H1 (cell line): ENCODE data around the gene PRSS2. TPM values are rescaled to one million over a fixed set of nuclear protein-coding genes. Genes with fewer than 3 reads are reported as not detected.
"Not testable (repeated sequence)": the region's sequence is repeated elsewhere in the genome, so short reads cannot be mapped to it uniquely, and the experiment has no call there.

Experiments
- CTCF ChIA-PET: fragments of 300-600 bp; sonication (Branson Sonifier 250); formaldehyde crosslinking; loops from one replicate; lab custom pipeline; 2021; ENCODE audit not compliant: partially characterized antibody; lab: Charles Lee
- POLR2A ChIA-PET: fragments of 300-600 bp; sonication (Branson Sonifier 250); formaldehyde crosslinking; loops from one replicate; lab custom pipeline; 2021; ENCODE audit warnings: inconsistent platforms; ENCODE audit not compliant: partially characterized antibody; lab: Charles Lee
- DNase-seq, 2 experiments: peaks; one replicate each; pipeline versions ENCODE4 v3.0.0 to v3.0.0-alpha.2; 2010 to 2022; ENCODE audit warnings: low spot score in 2 of 2, low read depth in 1 of 2, mixed read lengths in 1 of 2
- FAIRE-seq: peaks from 2 replicates; lab custom pipeline; 2011; peaks lifted over from hg19 to GRCh38; lab: Jason Lieb, UNC
- H2AFZ ChIP-seq: 2 replicates; pipeline ENCODE4 v1.8.1; 2012; ENCODE audit warnings: low read length, inconsistent platforms
- H2AK5ac ChIP-seq: 2 replicates; pipeline ENCODE4 v1.6.1; 2013; ENCODE audit warnings: low read depth, low read length
- H2BK120ac ChIP-seq: replicated peaks from 2 replicates; pipeline ENCODE3; 2013; ENCODE audit warnings: low read depth, low read length, inconsistent platforms
- H2BK12ac ChIP-seq: 2 replicates; pipeline ENCODE4 v1.6.1; 2013; ENCODE audit warnings: low read depth, low read length
- H2BK15ac ChIP-seq: 2 replicates; pipeline ENCODE4 v1.6.1; 2013; ENCODE audit warnings: low read length
- H2BK20ac ChIP-seq: 2 replicates; pipeline ENCODE4 v1.6.1; 2013; ENCODE audit warnings: low read length
- H2BK5ac ChIP-seq: 2 replicates; pipeline ENCODE4 v1.6.1; 2013; ENCODE audit warnings: low read depth, low read length
- H3K14ac ChIP-seq: 2 replicates; pipeline ENCODE4 v1.6.1; 2013; ENCODE audit warnings: inconsistent platforms; ENCODE audit not compliant: insufficient read length
- H3K18ac ChIP-seq: 2 replicates; pipeline ENCODE4 v1.6.1; 2013; ENCODE audit warnings: low read length; ENCODE audit errors: extremely low read depth
- H3K23ac ChIP-seq: 2 replicates; pipeline ENCODE4 v1.6.1; 2013; ENCODE audit warnings: inconsistent platforms; ENCODE audit not compliant: insufficient read length
- H3K23me2 ChIP-seq: 2 replicates; pipeline ENCODE4 v1.6.1; 2013; ENCODE audit warnings: low read depth, low read length
- H3K27ac ChIP-seq: 2 replicates; pipeline ENCODE4 v1.6.1; 2011; ENCODE audit warnings: low read depth, low read length, inconsistent platforms
- H3K27me3 ChIP-seq, 4 experiments: replicated peaks in 1 of 4; 1 replicate in 1 of 4; 2 replicates in 3 of 4; pipeline versions ENCODE4 v1.6.1 to v1.8.1; 2011 to 2013; ENCODE audit warnings: low read length in 3 of 4, mild to moderate bottlenecking in 3 of 4, inconsistent platforms in 2 of 4, mixed read lengths in 2 of 4, moderate library complexity in 1 of 4; ENCODE audit not compliant: control insufficient read depth in 3 of 4, insufficient read depth in 3 of 4; ENCODE audit errors: extremely low read depth in 1 of 4
- H3K36me3 ChIP-seq, 4 experiments: 2 replicates each; pipeline versions ENCODE4 v1.6.1 to v1.8.1; 2011 to 2013; ENCODE audit warnings: mild to moderate bottlenecking in 4 of 4, low read length in 3 of 4, moderate library complexity in 2 of 4, control low read depth in 1 of 4, inconsistent platforms in 1 of 4; ENCODE audit not compliant: insufficient read depth in 4 of 4, control insufficient read depth in 2 of 4
- H3K4ac ChIP-seq: replicated peaks from 2 replicates; pipeline ENCODE3; 2013; ENCODE audit warnings: low read length, low read depth, mixed read lengths, inconsistent platforms; ENCODE audit not compliant: insufficient read length
- H3K4me1 ChIP-seq, 4 experiments: replicated peaks in 1 of 4; 1 replicate in 1 of 4; 2 replicates in 3 of 4; pipeline versions ENCODE4 v1.6.1 to v1.8.1; 2011 to 2013; ENCODE audit warnings: low read length in 3 of 4, inconsistent platforms in 2 of 4, mixed read lengths in 1 of 4; ENCODE audit not compliant: insufficient read depth in 4 of 4, control insufficient read depth in 3 of 4
- H3K4me2 ChIP-seq, 2 experiments: 2 replicates each; pipeline versions ENCODE4 v1.6.1 to v1.8.1; 2011 to 2013; ENCODE audit warnings: low read depth in 2 of 2, low read length in 2 of 2, control low read depth in 1 of 2, inconsistent platforms in 1 of 2, mild to moderate bottlenecking in 1 of 2; ENCODE audit not compliant: insufficient read depth in 1 of 2
- H3K4me3 ChIP-seq, 4 experiments: fragments of 200-600, 300-600 bp in 1 of 4; sonication (generic), shearing (Covaris generic), sonication (Bioruptor Twin) in 1 of 4; 2 replicates each; pipeline versions ENCODE4 v1.5.1 to v1.8.1; 2011 to 2016; ENCODE audit warnings: low read length in 4 of 4, low read depth in 3 of 4, control low read depth in 2 of 4, inconsistent platforms in 2 of 4, mild to moderate bottlenecking in 2 of 4, mixed read lengths in 1 of 4, moderate library complexity in 1 of 4; ENCODE audit not compliant: insufficient read depth in 2 of 4; ENCODE audit errors: extremely low read depth in 1 of 4
- H3K56ac ChIP-seq: replicated peaks from 2 replicates; pipeline ENCODE3; 2013; ENCODE audit warnings: low read depth, mild to moderate bottlenecking, mixed read lengths, low read length, inconsistent platforms; ENCODE audit not compliant: insufficient read length
- H3K79me1 ChIP-seq: 2 replicates; pipeline ENCODE4 v1.6.1; 2013; ENCODE audit warnings: low read depth, low read length, control low read depth
- H3K79me2 ChIP-seq, 2 experiments: 2 replicates each; pipeline versions ENCODE4 v1.6.1 to v1.8.1; 2012 to 2013; ENCODE audit warnings: low read length in 2 of 2, mild to moderate bottlenecking in 2 of 2, inconsistent platforms in 1 of 2; ENCODE audit not compliant: insufficient read depth in 2 of 2, control insufficient read depth in 1 of 2
- H3K9ac ChIP-seq, 4 experiments: replicated peaks in 1 of 4; 1 replicate in 1 of 4; 2 replicates in 3 of 4; pipeline versions ENCODE4 v1.6.1 to v1.8.1; 2011 to 2013; ENCODE audit warnings: low read depth in 3 of 4, low read length in 3 of 4, control low read depth in 2 of 4, mild to moderate bottlenecking in 2 of 4, moderate library complexity in 2 of 4, inconsistent platforms in 1 of 4; ENCODE audit errors: extremely low read depth in 1 of 4
- H3K9me3 ChIP-seq, 2 experiments: 2 replicates each; pipeline versions ENCODE4 v1.6.1 to v1.8.1; 2012 to 2013; ENCODE audit warnings: mild to moderate bottlenecking in 2 of 2, moderate library complexity in 2 of 2, control low read depth in 1 of 2, inconsistent platforms in 1 of 2, low read depth in 1 of 2, low read length in 1 of 2, mixed read lengths in 1 of 2; ENCODE audit not compliant: insufficient read depth in 2 of 2
- H4K20me1 ChIP-seq, 2 experiments: replicated peaks in 1 of 2; 2 replicates each; pipeline versions ENCODE3 to v1.8.1; 2011 to 2013; ENCODE audit warnings: inconsistent platforms in 2 of 2, low read length in 2 of 2, mild to moderate bottlenecking in 1 of 2; ENCODE audit not compliant: insufficient read depth in 2 of 2, control insufficient read depth in 1 of 2
- H4K5ac ChIP-seq: 2 replicates; pipeline ENCODE4 v1.6.1; 2013; ENCODE audit warnings: low read length, low read depth, mixed read lengths, inconsistent platforms; ENCODE audit not compliant: insufficient read length
- H4K8ac ChIP-seq: 2 replicates; pipeline ENCODE4 v1.8.0; 2013; ENCODE audit warnings: mild to moderate bottlenecking, moderate library complexity, low read length, inconsistent platforms; ENCODE audit not compliant: insufficient read depth; ENCODE audit errors: extremely low read depth
- H4K91ac ChIP-seq: replicated peaks from 2 replicates; pipeline ENCODE3; 2013; ENCODE audit warnings: low read length, mixed read lengths, inconsistent platforms; ENCODE audit not compliant: insufficient read length
- WGBS, 2 experiments: shearing (Covaris generic) in 1 of 2; methylation state at CpG; one replicate each; pipeline versions ENCODE4 v1.1.6 to v1.1.7; 2013 to 2015; ENCODE audit warnings: low lambda C conversion rate in 2 of 2, mixed read lengths in 2 of 2, inconsistent platforms in 1 of 2, low coverage in 1 of 2, missing lambda C conversion rate in 1 of 2; ENCODE audit not compliant: insufficient replicate concordance in 2 of 2, insufficient coverage in 1 of 2, insufficient read length in 1 of 2; ENCODE audit errors: extremely low coverage in 1 of 2, missing lambda C conversion rate in 1 of 2; 5-methylcytosine and 5-hydroxymethylcytosine counted together
- polyA plus RNA-seq, 7 experiments: library from polyadenylated mRNA; depleted of rRNA in 3 of 7; stranded (reverse) in 5 of 7; unstranded in 2 of 7; fragments of >200 nt in 5 of 7; fragments of 200-250 nt in 2 of 7; gene quantifications; 1 replicate in 5 of 7; 2 replicates in 1 of 7; 4 replicates in 1 of 7; pipeline versions ENCODE4 v1.2.1 to v1.2.3, GENCODE V29; 2011 to 2013; ENCODE audit warnings: missing spikeins in 2 of 7, mixed read lengths in 2 of 7
- total RNA-seq: library from RNA; stranded (reverse); fragmentation: NEBNext Ultra II Directional; extraction: Animal tissue kit (Norgen Biotek cat#: 25700); gene quantifications from 2 replicates; pipeline ENCODE4 v1.2.1, GENCODE V29; 2021

PRSS2 gene
- total and polyA plus RNA-seq, 2 of the 8 experiments (the other 6 are each of a cell fraction or from before 2014, with no cell fraction given) = not detected

- WGBS, 2 experiments = 96% methylated on average over 14 of the region's 14 CpGs; no CpG with 5 or more reads in 1 of the 2 experiments
- H3K18ac ChIP-seq, H3K36me3 ChIP-seq, H2BK15ac ChIP-seq, H2BK5ac ChIP-seq, H3K79me2 ChIP-seq, POLR2A ChIA-PET, H3K27me3 ChIP-seq, H2BK20ac ChIP-seq, H3K9me3 ChIP-seq, H3K23ac ChIP-seq, H3K23me2 ChIP-seq, H3K4me1 ChIP-seq, H2AK5ac ChIP-seq, H3K79me1 ChIP-seq, FAIRE-seq, H4K20me1 ChIP-seq, H3K27ac ChIP-seq, H3K4ac ChIP-seq, H3K4me2 ChIP-seq, H4K8ac ChIP-seq, H2BK120ac ChIP-seq, H4K5ac ChIP-seq, H3K9ac ChIP-seq, H3K14ac ChIP-seq, H2BK12ac ChIP-seq, H3K4me3 ChIP-seq, H2AFZ ChIP-seq, H4K91ac ChIP-seq, H3K56ac ChIP-seq: not testable (repeated sequence)
- CTCF ChIA-PET = interaction anchor here (1.2 to 1.5 kb wide), 2 partner anchors 19 to 31 kb away, joined by 3 to 5 read pairs; no protein-coding TSS in a partner anchor
- DNase-seq = peak in 1 of 2 experiments; percentile 20
Measured at GRCh38 chr7:142751526-142752175, 19.1 kb upstream of the PRSS2 start.
